ENCODE data around the gene CDH3.

CDH3 gene

GRCh38 chr16:68644715-68645493 is at the start of gene CDH3:
Gene CDH3, plus strand, starts transcription at chr16:68645310. Its CDS starts 70 bp downstream, at chr16:68645380.
- DNase-seq (ENCODE audit: low read depth), result no peak

- no peak for DNase-seq (ENCODE audit: low read depth)
Observed at GRCh38 chr16:68596266-68596665, 48.8 kb upstream of the CDH3 start.

- no peak for DNase-seq (ENCODE audit: low read depth)
Observed at GRCh38 chr16:68599586-68599985, 45.5 kb upstream of the CDH3 start.

GRCh38 chr16:68605746-68606145 is 39.4 kb upstream of the CDH3 start:
- DNase-seq (ENCODE audit: low read depth), result no peak

- DNase-seq (ENCODE audit: low read depth), result no peak
Observed at GRCh38 chr16:68607443-68607842, 37.7 kb upstream of the CDH3 start.

GRCh38 chr16:68608330-68608729 is 36.8 kb upstream of the CDH3 start:
- DNase-seq (ENCODE audit: low read depth), result no peak

- no peak for DNase-seq (ENCODE audit: low read depth)
Observed at GRCh38 chr16:68612996-68613395, 32.1 kb upstream of the CDH3 start.

GRCh38 chr16:68617734-68618133 is 27.4 kb upstream of the CDH3 start:
- no peak for DNase-seq (ENCODE audit: low read depth)

GRCh38 chr16:68626557-68626956 is 18.6 kb upstream of the CDH3 start:
- DNase-seq (ENCODE audit: low read depth), result no peak

GRCh38 chr16:68627951-68628425 is 17.1 kb upstream of the CDH3 start:
- no peak for DNase-seq (ENCODE audit: low read depth)

- DNase-seq (ENCODE audit: low read depth), result no peak
Observed at GRCh38 chr16:68629351-68629910, 15.7 kb upstream of the CDH3 start.

GRCh38 chr16:68636064-68636560 is 9.0 kb upstream of the CDH3 start:
- DNase-seq (ENCODE audit: low read depth), result no peak

GRCh38 chr16:68636818-68637217 is 8.3 kb upstream of the CDH3 start:
- DNase-seq (ENCODE audit: low read depth), result no peak

GRCh38 chr16:68640972-68641371 is 4.1 kb upstream of the CDH3 start:
- no peak for DNase-seq (ENCODE audit: low read depth)

- DNase-seq (ENCODE audit: low read depth), result no peak
Observed at GRCh38 chr16:68642047-68642435, 3.1 kb upstream of the CDH3 start.

GRCh38 chr16:68642436-68643101 is 2.5 kb upstream of the CDH3 start:
- DNase-seq (ENCODE audit: low read depth), result no peak

GRCh38 chr16:68643227-68643626 is 1.9 kb upstream of the CDH3 start:
- no peak for DNase-seq (ENCODE audit: low read depth)

- no peak for DNase-seq (ENCODE audit: low read depth)
Observed at GRCh38 chr16:68643847-68644246, 1.3 kb upstream of the CDH3 start.

- no peak for DNase-seq (ENCODE audit: low read depth)
Observed at GRCh38 chr16:68644296-68644695, 814 bp upstream of the CDH3 start.

- no peak for DNase-seq (ENCODE audit: low read depth)
Observed at GRCh38 chr16:68645494-68646388, 631 bp downstream of the CDH3 start.

GRCh38 chr16:68646953-68647659 is 2.0 kb downstream of the CDH3 start:
- no peak for DNase-seq (ENCODE audit: low read depth)

Data from stimulated activated CD8-positive, alpha-beta memory T cell treated with anti-CD3 and anti-CD28 coated beads, Interleukin-15, amount 100 ng/mL, for 24 hours (primary cell).